HT-29 (cell line): ENCODE results near the gene RPL10A. TPM values are rescaled to one million over a fixed set of nuclear protein-coding genes. Genes with fewer than 3 reads are reported as not detected.

Experiments used
- DNase-seq: peaks from one replicate; pipeline ENCODE4 v3.0.0-alpha.2; 2015; ENCODE audit warnings: low spot score
- total RNA-seq: library from RNA; depleted of rRNA; stranded (reverse); fragments of >200 nt; shearing (Covaris generic); gene quantifications from 2 replicates; pipeline ENCODE4 v1.2.3, GENCODE V29; 2014

Gene RPL10A
- total RNA-seq, 1 experiment from 2014 or later, result 1,706 TPM

- DNase-seq, result no peak
These were observed 20.0 kb upstream of the RPL10A start for GRCh38 chr6:35448191-35448590.

DNA sequence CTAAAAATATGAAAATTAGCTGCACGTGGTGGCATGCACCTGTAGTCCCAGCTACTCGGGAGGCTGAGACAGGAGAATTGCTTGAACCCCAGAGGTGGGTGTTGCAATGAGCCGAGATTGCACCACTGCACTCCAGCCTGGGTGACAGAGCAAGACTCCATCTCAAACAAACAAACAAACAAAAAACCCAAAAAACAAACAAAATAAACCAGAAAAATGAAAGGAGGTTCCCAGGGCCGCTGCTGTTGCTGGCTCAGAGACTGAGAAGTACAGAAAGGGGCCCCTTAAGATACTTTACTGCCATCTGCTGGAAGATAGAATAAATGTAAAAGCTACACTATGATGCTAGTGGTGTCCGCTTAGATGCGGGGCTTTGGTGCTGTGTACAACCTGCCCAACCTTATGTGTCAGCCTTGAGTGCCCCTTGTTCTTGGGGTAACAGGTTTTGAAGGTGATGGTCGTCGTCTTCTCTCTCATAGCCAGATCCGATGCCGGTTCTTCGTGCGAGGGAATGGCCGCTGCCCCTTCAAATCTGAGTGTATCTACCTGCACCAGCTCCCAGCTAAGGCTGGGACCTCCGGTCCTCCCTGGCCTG is 18.8 kb upstream of the RPL10A start:
- DNase-seq, result peak; percentile 68

DNA sequence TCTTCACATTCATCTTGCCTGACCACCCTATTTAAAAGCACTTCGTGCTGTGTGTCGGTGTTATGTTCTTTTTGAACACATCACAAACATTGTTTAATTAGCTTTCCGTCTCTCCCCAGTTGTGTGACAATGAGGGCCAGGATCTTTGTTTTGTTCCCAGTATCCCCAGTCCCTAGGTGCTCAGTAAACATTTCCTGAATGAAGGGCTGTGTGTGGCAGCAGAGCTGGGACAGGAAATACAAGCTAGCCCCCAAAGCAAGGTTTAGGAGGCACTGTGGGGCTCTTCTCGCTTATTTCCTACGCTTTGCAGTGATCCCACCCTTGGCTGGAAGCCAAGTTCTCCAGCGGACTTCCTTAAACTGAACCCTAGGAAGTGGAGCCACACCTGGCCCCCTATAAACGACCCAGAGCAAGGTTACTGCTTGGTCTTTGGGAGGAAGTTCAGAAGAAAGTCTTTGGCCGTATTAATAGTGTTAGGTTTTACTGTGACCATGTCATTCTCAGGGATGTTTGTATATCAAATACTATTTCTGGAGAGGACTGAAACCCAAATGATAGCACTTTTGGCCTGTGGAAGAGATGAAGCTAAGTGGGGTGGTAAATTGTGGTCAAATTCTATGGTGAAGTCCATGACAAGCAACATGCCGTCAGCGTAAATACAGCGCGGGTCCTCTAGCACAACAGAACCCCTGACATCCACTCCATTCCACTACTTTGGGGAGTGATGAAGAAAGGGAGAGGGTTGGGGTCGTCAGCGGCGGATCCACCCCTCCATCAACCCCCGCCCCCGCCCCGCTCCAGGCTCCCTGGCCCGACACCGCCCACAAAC is 16.6 kb upstream of the RPL10A start:
- no peak for DNase-seq

GRCh38 chr6:35452183-35453090 is 15.8 kb upstream of the RPL10A start, which contains the start of gene FANCE:
Gene FANCE (plus strand): TSS chr6:35452338. CDS start chr6:35452546, 208 bp downstream.
- DNase-seq, result peak; percentile 92

- DNase-seq, result no peak
These were observed 15.0 kb upstream of the RPL10A start for GRCh38 chr6:35453236-35453635.

GRCh38 chr6:35454391-35455110 is 13.7 kb upstream of the RPL10A start:
- no peak for DNase-seq

- DNase-seq, result no peak
These were observed 10.3 kb upstream of the RPL10A start for GRCh38 chr6:35457907-35458306.

GRCh38 chr6:35461270-35461669 is 6.9 kb upstream of the RPL10A start:
- no peak for DNase-seq

GRCh38 chr6:35463292-35463691 is 4.9 kb upstream of the RPL10A start:
- no peak for DNase-seq

DNA sequence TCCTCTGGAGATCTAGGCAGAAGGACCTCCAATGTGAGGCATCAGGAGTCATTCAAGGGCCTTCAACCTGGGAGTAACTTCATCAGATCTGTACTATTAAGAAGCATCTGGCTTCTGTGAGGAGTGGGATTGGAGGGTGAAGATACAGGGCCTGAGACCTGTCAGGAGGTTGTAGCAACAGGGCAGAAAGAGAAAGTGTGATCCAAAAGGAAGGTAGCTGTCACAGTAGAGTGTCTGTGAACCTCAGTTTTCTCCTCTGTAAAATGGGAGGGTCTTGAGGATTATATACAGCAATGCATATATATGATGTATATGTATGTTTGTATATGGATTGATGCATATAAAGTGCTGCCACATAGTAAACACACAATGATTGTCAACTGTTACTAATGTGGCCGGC is 2.6 kb upstream of the RPL10A start:
- no peak for DNase-seq

DNA sequence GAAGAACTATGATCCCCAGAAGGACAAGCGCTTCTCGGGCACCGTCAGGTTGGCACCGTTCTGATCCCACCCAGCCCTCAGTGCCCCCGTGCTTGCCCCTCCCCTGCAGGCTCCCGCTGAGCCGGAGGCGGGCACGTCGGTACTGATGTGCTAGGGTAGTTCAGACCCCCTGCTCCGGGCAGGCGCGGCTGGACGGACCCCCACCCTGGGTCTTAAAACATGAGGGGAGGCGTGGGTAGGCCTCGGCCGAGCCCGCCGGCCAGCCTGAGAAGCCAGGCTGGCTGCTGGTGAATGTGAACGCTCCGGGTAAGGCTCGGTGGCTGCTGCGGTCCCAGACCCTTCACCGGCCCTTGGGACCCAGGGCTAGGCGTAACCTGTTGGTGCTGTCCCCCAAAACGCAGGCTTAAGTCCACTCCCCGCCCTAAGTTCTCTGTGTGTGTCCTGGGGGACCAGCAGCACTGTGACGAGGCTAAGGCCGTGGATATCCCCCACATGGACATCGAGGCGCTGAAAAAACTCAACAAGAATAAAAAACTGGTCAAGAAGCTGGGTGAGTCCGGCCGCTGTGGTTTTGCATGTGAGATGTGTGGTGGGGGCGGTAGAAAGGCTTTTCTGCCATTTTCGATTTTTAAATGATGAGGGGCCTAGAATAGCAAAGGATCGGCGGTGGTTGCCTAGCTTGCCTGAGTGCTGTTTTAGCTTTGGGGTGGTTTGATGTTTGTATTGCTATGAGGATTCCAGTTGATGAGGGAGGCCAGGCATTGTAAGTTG is 964 bp downstream of the RPL10A start:
- peak; percentile 36 for DNase-seq

- DNase-seq, result peak; percentile 56
These were observed 1.8 kb downstream of the RPL10A start for GRCh38 chr6:35469751-35470662.

- no peak for DNase-seq
These were observed 2.5 kb downstream of the RPL10A start for GRCh38 chr6:35470663-35471120.

DNA sequence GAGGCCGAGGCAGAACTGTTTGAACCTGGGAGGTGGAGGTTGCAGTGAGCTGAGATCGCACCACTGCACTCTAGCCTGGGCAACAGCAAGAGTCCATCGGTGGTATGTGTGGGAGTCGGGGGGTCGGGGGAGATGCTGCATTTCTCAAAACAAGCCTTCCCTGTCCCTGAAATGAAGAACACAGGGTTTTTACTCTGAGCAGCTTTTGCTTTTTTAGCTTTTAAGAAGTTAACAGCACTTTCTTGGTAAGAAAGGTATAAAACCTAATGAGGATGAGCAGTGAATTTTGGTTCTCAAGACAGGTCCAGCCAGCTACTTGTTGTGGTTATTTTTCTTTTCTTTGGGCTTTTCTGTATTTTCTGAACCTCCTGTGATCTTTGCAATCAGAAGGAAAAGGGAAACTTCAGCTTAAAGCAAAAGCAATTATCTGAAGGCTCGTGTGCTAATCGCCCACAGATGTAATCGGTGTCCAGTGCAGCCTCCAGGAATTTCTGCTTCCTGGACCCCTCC is 3.7 kb downstream of the RPL10A start:
- DNase-seq, result no peak

- no peak for DNase-seq
These were observed 5.1 kb downstream of the RPL10A start for GRCh38 chr6:35473075-35473849.

GRCh38 chr6:35473850-35474130 is 5.6 kb downstream of the RPL10A start:
- DNase-seq, result no peak

DNA sequence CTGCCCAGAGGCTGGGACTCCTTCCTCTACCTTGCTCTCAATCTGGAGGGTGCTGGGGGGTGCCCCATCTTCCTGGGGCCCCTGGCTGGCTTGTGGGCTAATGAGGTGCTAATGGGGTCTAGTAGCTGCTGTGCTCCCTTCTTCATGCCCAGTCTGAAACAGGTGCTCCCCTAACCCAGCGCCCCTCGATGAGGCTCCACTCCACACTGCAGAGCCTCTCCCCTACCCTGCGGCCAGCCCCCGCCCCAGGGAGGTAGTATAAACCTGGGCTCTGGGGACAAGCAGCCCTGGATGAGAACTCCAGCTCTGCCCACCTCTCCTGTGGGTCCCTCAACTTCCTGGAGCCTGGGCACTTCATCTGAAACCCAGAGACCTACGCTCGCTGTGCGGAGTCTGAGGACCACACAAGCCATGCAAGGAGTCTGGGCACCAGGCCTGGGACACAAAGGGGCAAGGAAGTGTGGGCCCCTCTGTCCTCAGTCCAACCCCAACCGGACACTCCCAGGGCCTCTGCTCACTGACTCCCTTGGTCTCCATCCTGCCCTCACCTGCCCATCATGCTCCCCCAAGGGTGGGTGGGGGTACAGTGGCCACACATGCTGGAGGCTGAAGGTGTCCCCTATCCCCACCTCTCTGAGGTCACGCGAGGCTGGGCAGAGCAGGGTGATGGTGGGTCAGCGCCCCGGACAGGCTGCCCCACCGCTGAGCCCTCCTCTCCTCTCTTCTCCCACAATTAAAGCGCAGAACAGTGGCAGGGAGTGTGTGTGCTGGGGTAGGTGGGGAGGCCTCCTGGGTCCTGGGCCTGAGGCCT is 6.1 kb downstream of the RPL10A start:
- DNase-seq, result no peak
